HepG2 (cell line): ENCODE measurements around the gene SLC35B3. TPM values are rescaled to one million over a fixed set of nuclear protein-coding genes. Genes with fewer than 3 reads are reported as not detected.
A peak's percentile ranks its signal among the peaks of the same experiment; 100 is the strongest.

Source experiments
- ATAC-seq: fragments of 200-7000 bp; cut with Tn5 transposase; 3 replicates; pipeline ENCODE4 v1.9.1; 2020; ENCODE audit warnings: mild to moderate bottlenecking, moderate library complexity
- BruUV-seq: library from RNA; stranded (reverse); fragments of 400-500 nt; replicated peaks from 2 replicates; lab custom pipeline; 2021; lab: Mats Ljungman, UMichigan
- CTCF ChIA-PET: fragments of 300-600 bp; formaldehyde crosslinking; extraction: SDS; loops from one replicate; lab custom pipeline; 2021; ENCODE audit warnings: low total read pairs, inconsistent platforms, low intra/inter-chr PET ratio; lab: Yijun Ruan, JAX
- POLR2A ChIA-PET: fragments of 350-600 bp; sonication (Branson Sonifier 250); formaldehyde crosslinking; loops from one replicate; lab custom pipeline; 2020; ENCODE audit warnings: antibody characterized with exemption, inconsistent platforms; lab: Yijun Ruan, JAX
- DNase-seq: peaks from one replicate; pipeline ENCODE4 v3.0.0-alpha.2; 2015; ENCODE audit warnings: low spot score
- FAIRE-seq: peaks from 3 replicates; lab custom pipeline; 2011; peaks lifted over from hg19 to GRCh38; lab: Jason Lieb, UNC
- H2AFZ ChIP-seq: one replicate; pipeline ENCODE4 v1.6.1; 2011; ENCODE audit warnings: low read length, inconsistent platforms
- H3K27ac ChIP-seq: fragments of 300-600 bp; 3 replicates; pipeline ENCODE4 v1.8.0; 2011; ENCODE audit warnings: mixed run types, mild to moderate bottlenecking, mixed read lengths, low read length, inconsistent platforms; ENCODE audit not compliant: insufficient read depth; ENCODE audit errors: extremely low read length
- H3K27me3 ChIP-seq, 2 experiments: fragments of 200-600 bp in 1 of 2; 2 replicates in 1 of 2; 3 replicates in 1 of 2; pipeline versions ENCODE4 v1.6.0 to v1.8.0; 2011; ENCODE audit warnings: low read length in 2 of 2, mild to moderate bottlenecking in 2 of 2, moderate library complexity in 2 of 2, inconsistent platforms in 1 of 2; ENCODE audit not compliant: insufficient read depth in 2 of 2, control insufficient read depth in 1 of 2
- H3K36me3 ChIP-seq, 2 experiments: fragments of 200-600 bp in 1 of 2; replicated peaks in 1 of 2; 2 replicates in 1 of 2; 3 replicates in 1 of 2; pipeline versions ENCODE4 v1.5.1 to v1.8.0; 2011; ENCODE audit warnings: low read length in 2 of 2, inconsistent platforms in 1 of 2; ENCODE audit not compliant: insufficient read depth in 2 of 2, control insufficient read depth in 1 of 2
- H3K4me1 ChIP-seq: 2 replicates; pipeline ENCODE4 v1.5.1; 2012; ENCODE audit warnings: low read length, inconsistent platforms; ENCODE audit not compliant: insufficient read depth
- H3K4me2 ChIP-seq: 2 replicates; pipeline ENCODE4 v1.6.0; 2011; ENCODE audit warnings: low read depth, low read length, inconsistent platforms
- H3K4me3 ChIP-seq, 3 experiments: fragments of 200-600 bp in 1 of 3; sonication (generic), shearing (Covaris generic) in 1 of 3; replicated peaks in 1 of 3; 2 replicates each; pipeline ENCODE4 v1.5.1; 2011 to 2016; ENCODE audit warnings: low read length in 3 of 3, inconsistent platforms in 2 of 3, low read depth in 2 of 3, mild to moderate bottlenecking in 2 of 3, control low read depth in 1 of 3, mixed read lengths in 1 of 3; ENCODE audit not compliant: insufficient read depth in 1 of 3
- H3K79me2 ChIP-seq: one replicate; pipeline ENCODE4 v1.6.1; 2011; ENCODE audit warnings: low read length, inconsistent platforms; ENCODE audit not compliant: insufficient read depth
- H3K9ac ChIP-seq: 2 replicates; pipeline ENCODE4 v1.6.0; 2011; ENCODE audit warnings: mild to moderate bottlenecking, low read depth, low read length, inconsistent platforms; ENCODE audit not compliant: insufficient read depth
- H3K9me3 ChIP-seq: 2 replicates; pipeline ENCODE4 v1.5.1; 2012; ENCODE audit warnings: mild to moderate bottlenecking, low read length
- H4K20me1 ChIP-seq: 2 replicates; pipeline ENCODE4 v1.6.0; 2011; ENCODE audit warnings: inconsistent platforms, mild to moderate bottlenecking, low read length, moderate library complexity; ENCODE audit not compliant: insufficient read depth
- CTCF ChIP-seq: sonication (generic); formaldehyde crosslinking; IDR thresholded peaks from 2 replicates; pipeline ENCODE4 v1.5.0; 2020; ENCODE audit warnings: mild to moderate bottlenecking, missing genetic modification reagents, moderate library complexity
- EED ChIP-seq: sonication (generic); formaldehyde crosslinking; IDR thresholded peaks from 2 replicates; pipeline ENCODE4 v1.5.0; 2020; ENCODE audit warnings: mild to moderate bottlenecking, missing genetic modification reagents
- ISL2 ChIP-seq: sonication (generic); formaldehyde crosslinking; IDR thresholded peaks from 2 replicates; pipeline ENCODE4 v1.5.0; 2020; ENCODE audit warnings: missing genetic modification reagents
- NFIC ChIP-seq: IDR thresholded peaks from 2 replicates; pipeline ENCODE4 v1.6.1; 2012; ENCODE audit warnings: mild to moderate bottlenecking, low read length, inconsistent platforms
- THAP8 ChIP-seq: sonication (generic); formaldehyde crosslinking; IDR thresholded peaks from 2 replicates; pipeline ENCODE4 v1.5.1; 2020; ENCODE audit warnings: missing genetic modification reagents, mild to moderate bottlenecking, borderline replicate concordance
- ZBTB25 ChIP-seq: IDR thresholded peaks from 2 replicates; pipeline ENCODE4 v1.6.1; 2018; ENCODE audit warnings: missing genetic modification reagents
- ZNF207 ChIP-seq: fragments of 450-650 bp; IDR thresholded peaks from 2 replicates; pipeline ENCODE4 v1.6.1; 2016; ENCODE audit warnings: antibody characterized with exemption, borderline replicate concordance
- ZNF619 ChIP-seq: sonication (generic); formaldehyde crosslinking; IDR thresholded peaks from 2 replicates; pipeline ENCODE4 v1.4.0; 2020; ENCODE audit warnings: mild to moderate bottlenecking, missing genetic modification reagents
- whole genome bisulfite sequencing: methylation state at CpG from one replicate; pipeline ENCODE4 v1.1.6; 2017; ENCODE audit warnings: low lambda C conversion rate; 5-methylcytosine and 5-hydroxymethylcytosine counted together
- in situ Hi-C: cut with HindIII; loops from 2 replicates; pipeline ENCODE4 v1.10.0; 2017; ENCODE audit warnings: low pct_unique_long_range_greater_than_20kb; ENCODE audit not compliant: extremely low pct_ligation_motif_present
- intact Hi-C: fragments of 100-400 bp; cut with micrococcal nuclease; formaldehyde crosslinking; loops from one replicate; pipeline ENCODE4 v1.10.0; 2022; ENCODE audit not compliant: unreplicated experiment
- polyA plus RNA-seq, 8 experiments: library from polyadenylated mRNA; depleted of rRNA in 3 of 8; stranded (reverse) in 7 of 8; unstranded in 1 of 8; fragments of >200 nt; fragmentation: Illumina TruSeq in 4 of 8; extraction: Trizol in 4 of 8; gene quantifications; 2 replicates each; pipeline versions ENCODE4 v1.2.1 to v1.2.3, GENCODE V29; 2011 to 2016; ENCODE audit warnings: low read depth in 4 of 8, missing spikeins in 1 of 8, mixed read lengths in 1 of 8; ENCODE audit not compliant: insufficient read depth in 1 of 8
- total RNA-seq, 5 experiments: library from RNA; depleted of rRNA; stranded (reverse); fragments of >200 nt; fragmentation: Illumina TruSeq; extraction: Trizol; gene quantifications; 2 replicates each; pipeline ENCODE4 v1.2.3, GENCODE V29; 2016; ENCODE audit warnings: low read depth in 1 of 5
- TF ChIP-seq, protein P1 (sequence below): IDR thresholded peaks from 2 replicates; pipeline ENCODE4 v1.6.1; 2016; ENCODE audit warnings: low read depth, control low read depth
- TF ChIP-seq, protein P2 (sequence below): sonication (generic); formaldehyde crosslinking; IDR thresholded peaks from 2 replicates; pipeline ENCODE4 v1.4.0; 2020; ENCODE audit warnings: missing genetic modification reagents, mild to moderate bottlenecking, borderline replicate concordance

SLC35B3 gene
- total and polyA plus RNA-seq, 2 of the 13 experiments (the other 11 are each of a cell fraction or from before 2014, with no cell fraction given) = 8.7 to 13.5 TPM

DNA sequence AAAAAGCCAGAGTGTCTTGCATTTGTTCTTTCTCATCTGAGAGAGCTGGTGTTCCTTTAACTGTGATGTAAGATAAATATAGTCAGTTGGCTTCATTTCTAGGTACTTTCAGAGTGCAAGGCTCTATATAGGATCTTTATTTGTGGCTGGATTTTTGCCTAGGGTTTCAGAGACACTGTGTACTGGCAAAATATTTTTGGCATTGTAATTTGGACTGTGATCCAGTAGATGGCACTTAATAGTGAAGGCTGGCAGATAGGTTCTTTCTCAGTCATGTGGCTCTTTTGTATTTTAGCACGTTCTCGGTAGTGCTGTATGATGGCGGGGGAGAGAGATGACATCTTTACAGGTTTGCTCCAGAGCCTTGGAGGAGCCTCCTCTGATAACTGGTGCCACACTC lies 26.8 kb upstream of the SLC35B3 start:
- H2AFZ ChIP-seq = no peak overlapping the region
- CTCF ChIA-PET = no interaction called here
- no peaks in the 10 kb centered on the region for H4K20me1 ChIP-seq
- no peaks in the 10 kb centered on the region for H3K79me2 ChIP-seq
- no peak for DNase-seq
- 0 out of 2 replicates have a peak, but pooled peaks have one; percentile 16 for TF ChIP-seq CTCF (CRISPR knock-in tag)
- no peak for TF ChIP-seq ZBTB25
- no peak overlapping the region for H3K27ac ChIP-seq
- no peaks in the 10 kb centered on the region for H3K9me3 ChIP-seq
- FAIRE-seq = no peak
- intact Hi-C loops (no loop called here), in situ Hi-C loops (no loop called here)
- H3K4me2 ChIP-seq = no peak overlapping the region
- WGBS = 24% methylated on average over 3 of the region's 3 CpGs
- no peaks in the 10 kb centered on the region for H3K4me1 ChIP-seq
- no peaks in the 10 kb centered on the region for H3K27me3 ChIP-seq
- H3K36me3 ChIP-seq = no peaks in the 10 kb centered on the region
- BruUV-seq = no TSS peak
- ATAC-seq = peak; percentile 74
- POLR2A ChIA-PET = no interaction called here
- H3K4me3 ChIP-seq = no peak overlapping the region
- no peak overlapping the region for H3K9ac ChIP-seq

DNA sequence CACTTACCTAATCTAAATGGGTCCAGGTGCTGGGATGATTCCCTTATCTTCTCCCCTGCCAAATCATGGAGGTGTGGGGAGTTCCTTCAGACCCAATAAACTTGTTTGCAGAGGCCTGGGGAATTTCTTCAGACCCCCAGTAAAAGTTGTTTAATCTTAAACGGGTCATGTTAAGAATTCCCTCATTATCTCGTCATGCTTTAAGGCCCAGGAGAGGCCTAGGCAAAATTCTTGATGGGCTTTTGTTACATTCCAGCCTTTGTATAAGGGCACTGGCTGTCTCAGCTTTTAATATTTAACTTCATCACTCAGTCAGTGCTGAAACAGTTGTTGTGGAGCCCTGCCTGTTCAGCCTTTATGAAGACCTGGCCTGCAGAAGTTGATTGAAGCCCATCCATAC lies 11.0 kb upstream of the SLC35B3 start:
- H3K36me3 ChIP-seq = no peaks in the 10 kb centered on the region
- FAIRE-seq = no peak
- ATAC-seq = peak; percentile 35; the same call in 1 of the 3 replicates
- H3K4me3 ChIP-seq = no peak overlapping the region
- H3K9me3 ChIP-seq = no peaks in the 10 kb centered on the region
- no peak overlapping the region for H3K4me2 ChIP-seq
- H2AFZ ChIP-seq = no peak overlapping the region
- DNase-seq = no peak
- 6% methylated on average over 2 of the region's 2 CpGs for WGBS
- H3K27ac ChIP-seq = no peak overlapping the region
- no peaks in the 10 kb centered on the region for H3K79me2 ChIP-seq
- intact Hi-C loops (no loop called here), in situ Hi-C loops (no loop called here)
- no peak overlapping the region for H3K9ac ChIP-seq
- no peaks in the 10 kb centered on the region for H3K27me3 ChIP-seq
- H3K4me1 ChIP-seq = no peaks in the 10 kb centered on the region
- H4K20me1 ChIP-seq = no peaks in the 10 kb centered on the region
- ChIA-PET CTCF (no interaction called here), POLR2A (no interaction called here)
- BruUV-seq = no TSS peak
- TF ChIP-seq ISL2 (CRISPR knock-in tag) = no peak
- no peak for TF ChIP-seq EED (CRISPR knock-in tag)
- TF ChIP-seq, protein P1, sequence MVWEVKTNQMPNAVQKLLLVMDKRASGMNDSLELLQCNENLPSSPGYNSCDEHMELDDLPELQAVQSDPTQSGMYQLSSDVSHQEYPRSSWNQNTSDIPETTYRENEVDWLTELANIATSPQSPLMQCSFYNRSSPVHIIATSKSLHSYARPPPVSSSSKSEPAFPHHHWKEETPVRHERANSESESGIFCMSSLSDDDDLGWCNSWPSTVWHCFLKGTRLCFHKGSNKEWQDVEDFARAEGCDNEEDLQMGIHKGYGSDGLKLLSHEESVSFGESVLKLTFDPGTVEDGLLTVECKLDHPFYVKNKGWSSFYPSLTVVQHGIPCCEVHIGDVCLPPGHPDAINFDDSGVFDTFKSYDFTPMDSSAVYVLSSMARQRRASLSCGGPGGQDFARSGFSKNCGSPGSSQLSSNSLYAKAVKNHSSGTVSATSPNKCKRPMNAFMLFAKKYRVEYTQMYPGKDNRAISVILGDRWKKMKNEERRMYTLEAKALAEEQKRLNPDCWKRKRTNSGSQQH (CRISPR knock-in tag) = no peak
- TF ChIP-seq, protein P2, sequence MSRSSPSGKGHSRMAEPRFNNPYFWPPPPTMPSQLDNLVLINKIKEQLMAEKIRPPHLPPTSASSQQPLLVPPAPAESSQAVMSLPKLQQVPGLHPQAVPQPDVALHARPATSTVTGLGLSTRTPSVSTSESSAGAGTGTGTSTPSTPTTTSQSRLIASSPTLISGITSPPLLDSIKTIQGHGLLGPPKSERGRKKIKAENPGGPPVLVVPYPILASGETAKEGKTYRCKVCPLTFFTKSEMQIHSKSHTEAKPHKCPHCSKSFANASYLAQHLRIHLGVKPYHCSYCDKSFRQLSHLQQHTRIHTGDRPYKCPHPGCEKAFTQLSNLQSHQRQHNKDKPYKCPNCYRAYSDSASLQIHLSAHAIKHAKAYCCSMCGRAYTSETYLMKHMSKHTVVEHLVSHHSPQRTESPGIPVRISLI = no peak
- TF ChIP-seq ZNF207 = no peak
- TF ChIP-seq NFIC = no peak
- no peak for TF ChIP-seq ZNF619
- no peak for TF ChIP-seq THAP8 (CRISPR knock-in tag)
